Effector memory CD8-positive, alpha-beta T cell (primary cell): Measurements from ENCODE around the gene PPP1R7.

Source experiments
- ATAC-seq: fragments of 150-1000 bp; cut with Tn5 transposase; replicated peaks from 2 replicates; pipeline ENCODE4 v1.10.0; 2021; ENCODE audit warnings: mild to moderate bottlenecking, moderate library complexity
- DNase-seq, 3 experiments: peaks; one replicate each; pipeline ENCODE4 v3.0.0; 2021
- H3K27ac Mint-ChIP-seq, 2 donors: one replicate each; pipeline ENCODE4 v1.8.0; 2022; ENCODE audit warnings: mild to moderate bottlenecking in 2 of 2, mixed read lengths in 2 of 2, moderate library complexity in 2 of 2
- H3K27me3 Mint-ChIP-seq, 2 donors: one replicate each; pipeline ENCODE4 v1.8.0; 2022; ENCODE audit warnings: mixed read lengths in 2 of 2
- H3K36me3 Mint-ChIP-seq: one replicate; pipeline ENCODE4 v1.8.0; 2022; ENCODE audit warnings: mild to moderate bottlenecking, moderate library complexity, mixed read lengths; ENCODE audit not compliant: insufficient read depth
- H3K4me1 Mint-ChIP-seq, 2 donors: one replicate each; pipeline ENCODE4 v1.8.0; 2022; ENCODE audit warnings: low read depth in 2 of 2, mixed read lengths in 2 of 2
- H3K4me3 Mint-ChIP-seq, 2 donors: one replicate each; pipeline ENCODE4 v1.8.0; 2022; ENCODE audit warnings: mild to moderate bottlenecking in 2 of 2, mixed read lengths in 2 of 2, moderate library complexity in 2 of 2
- H3K9me3 Mint-ChIP-seq, 2 donors: one replicate each; pipeline ENCODE4 v1.8.0; 2022; ENCODE audit warnings: mixed read lengths in 2 of 2

PPP1R7 gene

GRCh38 chr2:241202268-241202585, 52.0 kb downstream of the PPP1R7 start:
- Mint-ChIP-seq H3K36me3 (peaks cover 7% of the 10 kb centered on the region), H3K27me3 (no peaks in the 10 kb centered on the region), H3K4me3 (no peak overlapping the region), H3K27ac (no peak overlapping the region), H3K4me1 (no peaks in the 10 kb centered on the region), H3K9me3 (no peaks in the 10 kb centered on the region)
- DNase-seq (no peak), ATAC-seq (no peak)

- H3K36me3 Mint-ChIP-seq, result peaks cover 7% of the 10 kb centered on the region
- no peak overlapping the region for H3K27ac Mint-ChIP-seq
- H3K4me1 Mint-ChIP-seq, result no peaks in the 10 kb centered on the region
- DNase-seq (no peak), ATAC-seq (no peak)
- H3K27me3 Mint-ChIP-seq, result no peaks in the 10 kb centered on the region
- no peak overlapping the region for H3K4me3 Mint-ChIP-seq
- H3K9me3 Mint-ChIP-seq, result no peaks in the 10 kb centered on the region
Measured at GRCh38 chr2:241202681-241203080, 52.4 kb downstream of the PPP1R7 start.

GRCh38 chr2:241203218-241204009, 53.1 kb downstream of the PPP1R7 start:
- Mint-ChIP-seq H3K27me3 (no peaks in the 10 kb centered on the region), H3K4me3 (no peak overlapping the region), H3K9me3 (no peaks in the 10 kb centered on the region), H3K4me1 (no peaks in the 10 kb centered on the region), H3K27ac (no peak overlapping the region), H3K36me3 (peaks cover 7% of the 10 kb centered on the region)
- DNase-seq (no peak), ATAC-seq (no peak)

GRCh38 chr2:241204010-241204384, 53.7 kb downstream of the PPP1R7 start:
- Mint-ChIP-seq H3K4me1 (no peaks in the 10 kb centered on the region), H3K27ac (peak overlapping the region in 1 of 2 donors; percentile 41), H3K4me3 (no peak overlapping the region), H3K36me3 (peaks cover 7% of the 10 kb centered on the region), H3K27me3 (no peaks in the 10 kb centered on the region), H3K9me3 (no peaks in the 10 kb centered on the region)
- no peak for ATAC-seq
- DNase-seq, result no peak

- Mint-ChIP-seq H3K4me3 (no peak overlapping the region), H3K36me3 (peaks cover 7% of the 10 kb centered on the region), H3K9me3 (no peaks in the 10 kb centered on the region), H3K4me1 (no peaks in the 10 kb centered on the region), H3K27me3 (no peaks in the 10 kb centered on the region), H3K27ac (peak overlapping the region in 1 of 2 donors; percentile 41)
- ATAC-seq, result no peak
- no peak for DNase-seq
Measured at GRCh38 chr2:241204490-241204889, 54.2 kb downstream of the PPP1R7 start.

- peaks cover 4% of the 10 kb centered on the region for H3K36me3 Mint-ChIP-seq
- no peaks in the 10 kb centered on the region for H3K9me3 Mint-ChIP-seq
- no peak overlapping the region for H3K4me3 Mint-ChIP-seq
- no peaks in the 10 kb centered on the region for H3K4me1 Mint-ChIP-seq
- no peak for DNase-seq
- no peak overlapping the region for H3K27ac Mint-ChIP-seq
- ATAC-seq, result no peak
- H3K27me3 Mint-ChIP-seq, result no peaks in the 10 kb centered on the region
Measured at GRCh38 chr2:241205086-241205485, 54.8 kb downstream of the PPP1R7 start.

- no peak for DNase-seq
- Mint-ChIP-seq H3K36me3 (peaks cover 4% of the 10 kb centered on the region), H3K4me3 (no peak overlapping the region), H3K27me3 (no peaks in the 10 kb centered on the region), H3K27ac (no peak overlapping the region), H3K9me3 (no peaks in the 10 kb centered on the region), H3K4me1 (no peaks in the 10 kb centered on the region)
- ATAC-seq, result no peak
Measured at GRCh38 chr2:241207151-241207550, 56.9 kb downstream of the PPP1R7 start.

- no peaks in the 10 kb centered on the region for H3K9me3 Mint-ChIP-seq
- peaks cover 6% of the 10 kb centered on the region for H3K36me3 Mint-ChIP-seq
- peaks cover 0 to 1% of the 10 kb centered on the region in 2 donors for H3K4me1 Mint-ChIP-seq
- H3K27me3 Mint-ChIP-seq, result no peaks in the 10 kb centered on the region
- ATAC-seq (no peak), DNase-seq (no peak)
- no peak overlapping the region for H3K27ac Mint-ChIP-seq
- no peak overlapping the region for H3K4me3 Mint-ChIP-seq
Measured at GRCh38 chr2:241207641-241208040, 57.4 kb downstream of the PPP1R7 start.

GRCh38 chr2:241208058-241208457, 57.8 kb downstream of the PPP1R7 start:
- Mint-ChIP-seq H3K27ac (no peak overlapping the region), H3K36me3 (peaks cover 7% of the 10 kb centered on the region), H3K4me1 (peaks cover 0 to 2% of the 10 kb centered on the region in 2 donors), H3K9me3 (no peaks in the 10 kb centered on the region), H3K27me3 (no peaks in the 10 kb centered on the region), H3K4me3 (no peak overlapping the region)
- DNase-seq (no peak), ATAC-seq (no peak)

GRCh38 chr2:241209271-241209670, 59.0 kb downstream of the PPP1R7 start:
- no peaks in the 10 kb centered on the region for H3K27me3 Mint-ChIP-seq
- DNase-seq (no peak), ATAC-seq (no peak)
- H3K4me3 Mint-ChIP-seq, result no peak overlapping the region
- H3K36me3 Mint-ChIP-seq, result peaks cover 7% of the 10 kb centered on the region
- no peaks in the 10 kb centered on the region for H3K9me3 Mint-ChIP-seq
- no peak overlapping the region for H3K27ac Mint-ChIP-seq
- peaks cover 0 to 2% of the 10 kb centered on the region in 2 donors for H3K4me1 Mint-ChIP-seq

GRCh38 chr2:241211276-241211675, 61.0 kb downstream of the PPP1R7 start:
- Mint-ChIP-seq H3K27ac (no peak overlapping the region), H3K4me1 (peaks cover 0 to 2% of the 10 kb centered on the region in 2 donors), H3K36me3 (peaks cover 3% of the 10 kb centered on the region), H3K27me3 (no peaks in the 10 kb centered on the region), H3K4me3 (no peak overlapping the region), H3K9me3 (no peaks in the 10 kb centered on the region)
- no peak for DNase-seq
- no peak for ATAC-seq

- Mint-ChIP-seq H3K9me3 (no peaks in the 10 kb centered on the region), H3K4me3 (no peak overlapping the region), H3K36me3 (peaks cover 4% of the 10 kb centered on the region), H3K27ac (no peak overlapping the region), H3K4me1 (peaks cover 0 to 2% of the 10 kb centered on the region in 2 donors), H3K27me3 (no peaks in the 10 kb centered on the region)
- DNase-seq (no peak), ATAC-seq (no peak)
Measured at GRCh38 chr2:241213041-241213440, 62.8 kb downstream of the PPP1R7 start.

GRCh38 chr2:241213567-241213966, 63.3 kb downstream of the PPP1R7 start:
- Mint-ChIP-seq H3K27me3 (no peaks in the 10 kb centered on the region), H3K9me3 (no peaks in the 10 kb centered on the region), H3K36me3 (peaks cover 9% of the 10 kb centered on the region), H3K27ac (no peak overlapping the region), H3K4me3 (no peak overlapping the region), H3K4me1 (peaks cover 3 to 4% of the 10 kb centered on the region in 2 donors)
- DNase-seq (no peak), ATAC-seq (no peak)

- Mint-ChIP-seq H3K27me3 (no peaks in the 10 kb centered on the region), H3K4me1 (peaks cover 6 to 8% of the 10 kb centered on the region in 2 donors), H3K27ac (no peak overlapping the region), H3K36me3 (peaks cover 10% of the 10 kb centered on the region), H3K9me3 (no peaks in the 10 kb centered on the region), H3K4me3 (no peak overlapping the region)
- ATAC-seq (no peak), DNase-seq (no peak)
Measured at GRCh38 chr2:241214209-241214608, 63.9 kb downstream of the PPP1R7 start.
